NCI-H1436 treated with DMSO at 0.1 percent for 48 hours (cell line): ENCODE results near the gene ZBTB2.
A peak's percentile ranks its signal among the peaks of the same experiment; 100 is the strongest.
"Not testable (repeated sequence)": the region's sequence is repeated elsewhere in the genome, so short reads cannot be mapped to it uniquely, and the experiment has no call there.

Source experiments
- DNase-seq: peaks from one replicate; lab custom pipeline; 2025; lab: John Stamatoyannopoulos, UW

The ZBTB2 gene

DNA sequence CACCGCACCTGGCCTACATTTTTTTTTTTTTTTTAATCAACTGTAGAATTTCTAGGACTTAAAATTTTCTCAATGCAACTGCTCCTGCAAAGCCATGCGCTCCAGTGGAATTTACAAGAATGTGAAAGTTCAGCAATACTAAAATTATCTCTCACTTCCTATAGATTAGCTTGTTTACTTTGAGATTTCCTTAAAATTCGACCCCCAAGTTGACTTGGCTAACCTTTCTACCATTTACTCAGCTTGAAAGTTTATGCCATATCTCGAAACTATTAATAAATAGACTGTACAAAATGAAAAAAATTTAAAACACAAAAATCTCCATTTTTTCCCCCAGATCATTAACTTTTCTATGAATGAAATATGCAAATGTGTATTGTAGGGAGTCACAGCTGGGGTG lies 64.3 kb downstream of the ZBTB2 start:
- no peak for DNase-seq

DNA sequence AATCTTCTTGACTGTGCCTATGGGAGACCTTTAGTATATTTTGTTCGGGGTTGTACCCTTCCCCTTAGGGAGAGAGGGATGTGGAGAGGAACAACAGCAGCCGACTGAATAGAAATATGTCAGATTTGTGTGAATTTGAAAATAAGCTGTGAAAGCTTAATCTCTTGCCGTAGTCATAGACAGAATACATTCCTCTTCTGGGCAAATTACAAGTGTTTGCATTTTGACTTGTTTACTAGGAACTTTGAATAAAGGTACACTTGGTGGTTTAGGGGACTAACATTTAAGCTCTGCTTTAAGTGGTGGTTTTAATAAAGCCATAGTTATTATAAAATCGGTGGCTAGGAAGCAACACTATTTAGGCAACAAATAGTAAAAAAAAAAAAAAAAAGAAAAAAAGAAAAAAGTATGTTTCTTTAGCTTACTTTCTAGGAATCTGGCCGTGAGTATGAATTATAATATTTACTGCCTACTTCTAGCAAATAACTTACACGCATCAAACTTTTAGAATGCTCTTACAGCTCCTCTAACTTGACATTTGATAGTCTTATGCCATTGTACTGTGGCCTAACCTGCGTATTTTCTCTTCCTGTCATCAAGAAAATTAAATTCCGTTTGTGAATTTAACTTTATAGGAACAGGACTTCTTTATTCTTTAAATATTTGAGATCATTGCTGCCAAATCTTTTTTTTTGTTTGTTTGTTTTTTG lies 65.1 kb downstream of the ZBTB2 start:
- DNase-seq: no peak

DNA sequence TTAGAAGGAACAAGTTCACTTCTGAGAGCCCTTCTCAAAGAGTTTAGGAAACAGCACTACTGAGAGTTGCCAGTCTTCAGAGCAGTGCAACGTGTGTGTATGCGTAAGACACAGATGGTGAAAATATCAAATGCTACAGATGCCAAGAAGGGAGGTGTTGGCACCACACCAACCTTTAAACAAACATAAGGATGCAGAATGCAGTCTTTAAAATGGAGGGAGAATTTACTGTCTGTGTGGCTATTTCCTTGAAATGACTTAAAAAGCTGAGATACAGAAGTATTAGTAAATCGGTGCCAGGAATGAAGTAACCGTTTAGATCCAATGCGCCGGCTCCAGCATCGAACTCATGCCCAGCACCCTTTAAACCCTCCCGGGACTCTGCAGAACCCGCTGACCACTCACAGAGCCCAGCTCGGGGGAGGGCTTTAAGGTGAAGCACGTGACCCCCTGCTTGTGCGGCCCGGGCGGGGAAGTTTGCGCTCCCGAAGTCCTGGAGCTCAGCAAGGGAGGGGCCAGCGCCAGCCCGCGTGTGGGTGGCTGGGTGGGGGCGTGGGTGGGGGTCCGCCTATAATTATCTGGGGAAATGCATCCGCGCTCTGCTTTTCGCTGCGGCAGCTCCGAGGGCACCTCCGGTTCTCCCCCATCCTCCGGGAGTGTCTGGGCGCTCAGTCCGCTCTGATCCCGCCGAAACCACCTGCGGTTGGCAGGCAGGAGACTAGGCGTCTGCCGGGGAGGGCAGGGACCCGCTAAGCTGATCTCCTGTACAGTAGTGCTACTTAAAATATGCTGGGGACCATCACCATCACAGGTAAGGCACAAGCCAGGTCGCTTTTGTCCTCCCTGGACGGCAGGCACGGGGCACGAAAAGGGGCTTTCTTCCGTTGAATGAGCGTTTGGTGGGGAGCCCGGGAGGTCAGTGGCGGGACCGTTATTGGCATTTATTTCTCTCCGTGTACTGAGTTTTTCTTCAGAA lies 66.0 kb downstream of the ZBTB2 start:
- no peak for DNase-seq

DNA sequence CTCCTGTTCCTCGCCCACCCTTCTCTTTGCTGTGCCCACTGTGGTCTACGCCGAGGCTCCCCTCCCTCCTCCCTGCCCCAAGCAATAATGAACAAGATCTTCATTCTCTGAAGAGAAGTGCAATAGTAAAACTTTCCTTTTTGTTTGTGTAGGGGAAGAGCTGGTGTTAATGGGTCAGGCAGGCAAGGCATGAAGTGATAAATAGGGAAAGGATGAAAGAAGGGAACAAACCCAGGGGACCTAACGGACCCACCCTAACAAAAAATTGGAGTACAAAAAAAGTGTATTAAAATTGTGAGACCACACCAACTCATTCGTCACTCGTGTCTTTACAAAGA lies 66.9 kb downstream of the ZBTB2 start:
- DNase-seq: no peak

DNA sequence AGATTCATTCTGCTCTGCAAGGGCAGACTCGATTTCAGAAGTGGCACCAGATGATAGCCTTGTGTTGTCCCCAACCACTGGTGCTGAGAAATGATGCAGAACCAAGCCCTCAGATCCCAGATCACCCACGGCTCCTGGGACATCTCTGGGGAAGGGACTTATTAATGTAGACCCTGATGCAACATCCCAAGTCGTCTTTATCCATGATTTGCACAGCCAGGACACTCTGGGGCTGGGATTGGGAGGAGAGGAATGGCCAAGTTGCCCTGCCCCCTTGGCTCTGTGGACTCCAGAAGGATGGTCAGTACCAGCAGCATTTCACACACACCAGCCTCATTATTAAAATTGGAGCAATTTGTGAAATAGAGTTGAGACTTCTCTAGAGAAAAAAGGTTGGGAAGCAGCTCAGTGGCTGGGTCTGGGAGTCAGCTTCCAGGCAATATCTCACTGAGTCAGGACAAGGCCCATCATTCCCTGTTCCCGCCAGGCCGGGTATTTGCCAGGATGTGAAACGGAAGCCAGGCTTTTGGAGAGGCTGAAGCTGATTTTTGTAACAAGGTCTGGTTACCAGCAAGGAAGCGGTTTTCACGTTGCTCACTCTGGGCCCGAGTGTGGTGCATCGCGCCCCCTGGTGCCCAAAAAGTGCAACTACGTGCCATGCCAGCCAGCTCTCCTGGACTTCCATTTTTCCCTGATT lies 67.4 kb downstream of the ZBTB2 start:
- peak; percentile 19 for DNase-seq

DNA sequence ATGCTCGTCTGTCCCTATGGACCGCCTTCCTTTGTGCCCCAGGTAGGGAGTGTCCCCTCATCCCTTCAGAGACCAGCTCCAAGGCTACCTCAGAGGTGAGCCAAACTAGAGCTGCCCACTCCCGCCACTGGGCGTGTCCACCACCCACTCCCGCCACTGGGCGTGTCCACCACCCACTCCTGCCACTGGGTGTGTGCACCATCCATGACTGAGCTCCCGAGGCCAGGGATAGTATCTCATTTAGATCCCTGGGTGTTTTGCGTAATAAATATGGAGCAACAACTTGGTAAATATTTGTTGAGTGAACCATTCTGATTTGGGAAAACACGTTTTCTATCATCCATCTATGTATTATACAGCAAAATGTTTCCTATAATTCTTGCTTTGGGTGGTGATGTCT lies 68.8 kb downstream of the ZBTB2 start:
- DNase-seq: no peak

DNA sequence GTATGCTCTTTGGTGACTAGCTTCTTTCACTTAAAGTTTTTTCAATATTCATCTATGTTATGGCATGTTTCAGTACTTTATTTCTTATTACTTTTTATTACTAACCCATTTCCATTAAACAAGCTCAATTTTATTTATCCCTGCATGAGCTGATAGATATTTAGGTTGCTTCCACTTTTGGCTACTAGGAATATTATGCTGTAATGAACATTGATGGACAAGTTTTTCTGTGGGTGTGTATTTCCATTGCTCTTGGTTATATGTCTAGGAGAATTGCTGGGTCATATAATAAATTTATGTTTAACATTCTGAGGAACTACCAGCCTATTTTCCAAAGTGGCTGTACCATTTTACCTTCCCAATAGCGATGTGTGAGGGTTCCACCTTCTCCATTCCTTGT lies 69.9 kb downstream of the ZBTB2 start:
- DNase-seq: no peak

DNA sequence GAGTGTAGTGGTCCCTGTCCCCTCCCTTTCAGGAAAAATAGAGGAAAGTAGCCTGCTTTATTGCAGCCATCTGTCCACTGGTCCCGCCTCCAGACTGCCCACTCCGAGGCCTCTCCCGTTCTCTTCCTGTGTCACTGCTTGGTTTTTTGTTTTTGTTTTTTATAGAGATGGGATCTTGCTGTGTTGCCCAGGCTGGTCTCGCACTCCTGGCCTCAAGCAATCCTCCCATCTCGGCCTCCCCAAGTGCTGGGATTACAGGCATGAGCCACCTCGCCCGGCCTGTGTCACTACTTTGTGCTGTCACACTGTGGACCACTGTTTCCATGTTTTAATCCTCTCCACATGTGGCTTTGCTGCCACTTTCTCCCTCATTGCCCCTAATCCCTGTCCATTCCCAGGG lies 71.2 kb downstream of the ZBTB2 start:
- no peak for DNase-seq

DNA sequence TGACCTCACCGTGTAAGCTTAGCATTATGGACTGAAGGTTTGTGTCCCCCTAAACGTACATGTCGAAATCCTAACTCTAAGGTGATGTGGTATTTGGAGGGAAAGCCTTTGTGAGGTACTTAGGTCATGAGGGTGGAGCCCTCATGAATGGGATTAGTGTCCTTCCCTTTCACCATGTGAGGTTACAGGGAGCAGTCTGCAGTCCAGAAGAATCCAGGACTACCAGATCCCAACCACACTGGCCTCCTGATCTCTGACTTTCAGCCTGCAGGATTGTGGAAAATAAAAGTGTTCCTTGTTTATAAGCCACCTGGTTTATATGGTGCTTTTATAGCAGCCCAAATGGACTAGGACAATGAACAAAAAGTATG lies 73.4 kb downstream of the ZBTB2 start:
- no peak for DNase-seq

DNA sequence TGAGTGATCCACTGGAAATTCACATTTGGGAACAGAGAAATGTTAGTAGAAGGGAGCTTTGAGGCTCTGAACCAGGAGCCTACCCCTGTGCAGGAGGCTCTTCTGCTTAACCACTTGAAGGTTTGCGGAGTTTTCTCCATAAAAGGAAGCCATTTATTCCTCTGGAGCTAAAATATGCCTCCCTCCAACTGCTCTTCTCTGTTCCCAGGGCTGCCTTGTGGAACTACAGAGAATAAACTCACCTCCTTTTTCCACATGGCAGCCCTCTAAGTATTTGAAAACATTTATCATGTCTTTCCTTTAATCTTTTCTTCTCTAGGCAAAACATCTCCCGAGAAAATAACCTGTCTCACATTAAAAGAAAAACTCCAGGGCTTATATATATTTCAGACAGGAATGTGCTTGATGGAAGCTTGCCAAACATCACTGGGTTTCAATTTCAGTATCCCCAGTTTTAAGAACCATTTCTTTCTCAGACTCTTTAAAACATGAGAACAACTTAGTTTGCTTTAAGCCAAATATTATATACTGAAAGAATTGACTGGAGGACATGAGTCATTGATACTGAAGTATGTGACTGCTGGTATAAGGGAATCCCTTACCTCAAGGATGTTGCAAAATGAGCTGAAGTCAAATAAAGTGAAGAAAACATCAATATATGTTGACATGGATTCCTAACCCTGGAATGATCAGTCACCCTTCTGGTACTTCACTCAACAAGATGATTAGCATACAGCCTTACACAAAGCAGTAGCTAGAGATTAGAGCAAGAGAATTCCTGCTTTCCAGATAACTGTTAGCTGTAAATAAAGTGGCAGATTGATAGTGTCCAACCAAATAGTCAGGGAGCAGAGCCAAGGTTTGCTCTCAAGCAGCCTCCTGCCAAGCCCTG lies 74.0 kb downstream of the ZBTB2 start:
- DNase-seq: no peak

DNA sequence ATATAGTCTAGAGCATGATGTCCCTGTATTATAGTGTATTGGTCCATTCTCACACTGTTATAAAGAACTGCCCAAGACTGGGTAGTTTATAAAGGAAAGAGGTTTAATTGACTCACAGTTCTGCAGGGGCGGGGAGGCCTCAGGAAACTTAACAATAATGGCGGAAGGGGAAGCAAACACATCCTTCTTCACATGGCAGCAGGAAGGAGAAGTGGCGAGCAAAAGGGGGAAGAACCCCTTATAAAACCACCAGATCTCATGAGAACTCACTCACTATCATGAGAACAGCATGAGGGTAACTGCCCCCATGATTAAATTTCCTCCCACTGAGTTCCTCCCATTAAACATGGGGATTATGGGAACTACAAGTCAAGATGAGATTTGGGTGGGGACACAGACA lies 75.7 kb downstream of the ZBTB2 start:
- not testable (repeated sequence) for DNase-seq
